Spleen (tissue), 3 donors: Measurements from ENCODE around the gene TMEM108.

Source experiments
- POLR2A ChIP-seq, 3 donors: fragments of 450-650 bp; IDR thresholded peaks; one replicate each; pipeline ENCODE4 v1.5.1; 2017; ENCODE audit warnings: antibody characterized with exemption in 3 of 3, mild to moderate bottlenecking in 1 of 3
- POLR2AphosphoS5 ChIP-seq, 3 donors: sonication (generic); formaldehyde crosslinking; IDR thresholded peaks; one replicate each; pipeline ENCODE4 v1.5.1; 2017; ENCODE audit warnings: antibody characterized with exemption in 3 of 3

DNA sequence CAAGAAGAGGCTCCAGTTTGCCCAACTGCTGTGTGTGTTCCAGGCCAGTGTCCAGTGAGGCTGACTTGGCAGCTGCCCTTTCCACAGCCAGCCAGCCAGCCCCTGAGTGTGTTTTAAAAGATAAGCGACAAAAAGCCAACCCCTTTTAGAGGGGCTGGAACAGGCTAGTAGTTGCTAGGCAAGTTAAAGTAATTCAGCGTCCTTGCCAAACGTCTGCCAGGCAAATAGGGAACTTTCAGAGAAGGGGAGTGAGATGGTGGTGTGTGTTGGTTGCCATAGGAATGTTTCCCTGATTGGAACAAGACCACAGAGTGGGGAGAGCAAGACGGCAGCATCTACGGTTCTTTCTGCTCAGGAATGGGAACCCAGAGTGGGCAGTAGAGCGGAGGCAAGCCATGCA lies 86.3 kb downstream of the TMEM108 start:
- TF ChIP-seq POLR2AphosphoS5 (IDR thresholded peaks at IDR 0.05) (no peak), POLR2A (IDR thresholded peaks at IDR 0.05) (no peak)
